CD4-positive, alpha-beta T cell (primary cell): ENCODE results near the gene SLC35G2. TPM values are rescaled to one million over a fixed set of nuclear protein-coding genes. Genes with fewer than 3 reads are reported as not detected.

Experiments
- ATAC-seq: fragments of 200-7000 bp; cut with Tn5 transposase; one replicate; pipeline ENCODE4 v1.10.0; 2022; ENCODE audit warnings: mild to moderate bottlenecking; ENCODE audit not compliant: poor library complexity
- CTCF ChIA-PET: fragments of 350-600 bp; sonication (Branson Sonifier 250); formaldehyde crosslinking; loops from one replicate; lab custom pipeline; 2021; ENCODE audit warnings: antibody characterized with exemption, inconsistent platforms; lab: Charles Lee
- POLR2A ChIA-PET: fragments of 350-600 bp; sonication (Branson Sonifier 250); formaldehyde crosslinking; loops from one replicate; lab custom pipeline; 2021; ENCODE audit warnings: antibody characterized with exemption, inconsistent platforms; lab: Charles Lee
- DNase-seq, 14 experiments: peaks; one replicate each; pipeline ENCODE4 v3.0.0-alpha.2; 2013 to 2020; ENCODE audit warnings: mixed read lengths in 2 of 14
- H3K27ac ChIP-seq, 2 donors: one replicate each; pipeline versions ENCODE4 v1.5.1 to v1.7.0; 2013; ENCODE audit warnings: low read length in 2 of 2, low read depth in 1 of 2, mild to moderate bottlenecking in 1 of 2
- H3K27me3 ChIP-seq, 2 experiments: 1 replicate in 1 of 2; 2 replicates in 1 of 2; pipeline versions ENCODE4 v1.6.1 to v1.7.0; 2013; ENCODE audit warnings: low read length in 2 of 2, control low read depth in 1 of 2, mild to moderate bottlenecking in 1 of 2, moderate library complexity in 1 of 2; ENCODE audit not compliant: insufficient read depth in 2 of 2, control insufficient read depth in 1 of 2
- H3K36me3 ChIP-seq: one replicate; pipeline ENCODE4 v1.6.1; 2013; ENCODE audit warnings: low read length, control low read depth; ENCODE audit not compliant: insufficient read depth
- H3K4me1 ChIP-seq: one replicate; pipeline ENCODE4 v1.6.1; 2013; ENCODE audit warnings: low read length, control low read depth; ENCODE audit not compliant: insufficient read depth
- H3K4me3 ChIP-seq: one replicate; pipeline ENCODE4 v1.5.1; 2013; ENCODE audit warnings: mild to moderate bottlenecking, low read length, moderate library complexity
- H3K9me3 ChIP-seq, 2 experiments: 1 replicate in 1 of 2; 2 replicates in 1 of 2; pipeline versions ENCODE4 v1.6.1 to v1.7.0; 2013; ENCODE audit warnings: low read length in 2 of 2, mild to moderate bottlenecking in 2 of 2, control low read depth in 1 of 2, moderate library complexity in 1 of 2; ENCODE audit not compliant: control insufficient read depth in 1 of 2, insufficient read depth in 1 of 2
- H3K27ac Mint-ChIP-seq: one replicate; pipeline ENCODE4 v1.8.0; 2020; ENCODE audit warnings: mixed read lengths
- H3K27me3 Mint-ChIP-seq: one replicate; pipeline ENCODE4 v1.8.0; 2021; ENCODE audit warnings: mixed read lengths
- H3K36me3 Mint-ChIP-seq: one replicate; pipeline ENCODE4 v1.8.0; 2021; ENCODE audit warnings: low read depth, mixed read lengths
- H3K4me1 Mint-ChIP-seq: one replicate; pipeline ENCODE4 v1.8.0; 2021; ENCODE audit warnings: low read depth, mixed read lengths
- H3K4me3 Mint-ChIP-seq: one replicate; pipeline ENCODE4 v1.8.0; 2020; ENCODE audit warnings: mild to moderate bottlenecking, mixed read lengths
- H3K9me3 Mint-ChIP-seq: one replicate; pipeline ENCODE4 v1.8.0; 2020; ENCODE audit warnings: mixed read lengths
- CTCF ChIP-seq: fragments of 200-600 bp; IDR thresholded peaks from one replicate; pipeline ENCODE4 v1.8.0; 2022; ENCODE audit warnings: antibody characterized with exemption, mild to moderate bottlenecking
- intact Hi-C, 2 experiments: fragments of 100-400 bp; cut with DNase I in 1 of 2; cut with micrococcal nuclease in 1 of 2; formaldehyde crosslinking; loops; one replicate each; pipeline versions ENCODE4 v1.15.1 to v1.9.0; 2023 to 2025; cut with DNase I, micrococcal nuclease
- total RNA-seq, 174 experiments: library from RNA in 2 of 174; stranded (reverse) in 2 of 174; gene quantifications; one replicate each; pipeline ENCODE4 v1.2.3 and lab custom pipeline; 2021 to 2026

The SLC35G2 gene
- total RNA-seq, 2 experiments from 2014 or later, result 0.14 TPM; not detected in 1

- Histone ChIP-seq H3K4me3 (no peak overlapping the region), H3K27ac (no peak overlapping the region), H3K4me1 (no peaks in the 10 kb centered on the region), H3K9me3 (no peaks in the 10 kb centered on the region), H3K27me3 (no peaks in the 10 kb centered on the region), H3K36me3 (peaks cover 7% of the 10 kb centered on the region)
- Mint-ChIP-seq H3K9me3 (no peaks in the 10 kb centered on the region), H3K4me3 (no peak overlapping the region), H3K4me1 (peaks cover 5% of the 10 kb centered on the region), H3K27ac (no peak overlapping the region), H3K36me3 (peaks cover 25% of the 10 kb centered on the region), H3K27me3 (no peaks in the 10 kb centered on the region)
- TF ChIP-seq CTCF, result no peak
- intact Hi-C loops, result no loop called here
- DNase-seq (no peak), ATAC-seq (no peak)
- ChIA-PET CTCF (no interaction called here), POLR2A (interaction anchor here (1.0 kb wide), 1 partner anchor 87 kb away, joined by 3 read pairs; the partner anchor contains the start of gene STAG1)
Measured at GRCh38 chr3:136838641-136839555, 20.0 kb downstream of the SLC35G2 start.

GRCh38 chr3:136839556-136839931, 20.6 kb downstream of the SLC35G2 start:
- intact Hi-C loops, result no loop called here
- H3K36me3 Mint-ChIP-seq, result peaks cover 27% of the 10 kb centered on the region
- H3K4me3 Mint-ChIP-seq, result no peak overlapping the region
- no peaks in the 10 kb centered on the region for H3K27me3 ChIP-seq
- H3K4me1 ChIP-seq, result no peaks in the 10 kb centered on the region
- no peak for TF ChIP-seq CTCF
- ChIA-PET POLR2A (interaction anchor here (1.0 kb wide), 1 partner anchor 87 kb away, joined by 3 read pairs; the partner anchor contains the start of gene STAG1), CTCF (no interaction called here)
- H3K4me3 ChIP-seq, result no peak overlapping the region
- no peak for DNase-seq
- H3K36me3 ChIP-seq, result peaks cover 7% of the 10 kb centered on the region
- no peak overlapping the region for H3K27ac Mint-ChIP-seq
- H3K27ac ChIP-seq, result no peak overlapping the region
- H3K9me3 Mint-ChIP-seq, result no peaks in the 10 kb centered on the region
- ATAC-seq, result no peak
- no peaks in the 10 kb centered on the region for H3K27me3 Mint-ChIP-seq
- H3K4me1 Mint-ChIP-seq, result peaks cover 5% of the 10 kb centered on the region
- no peaks in the 10 kb centered on the region for H3K9me3 ChIP-seq

GRCh38 chr3:136840252-136840651, 21.3 kb downstream of the SLC35G2 start:
- DNase-seq, result no peak
- POLR2A ChIA-PET, result interaction anchor here (1.0 kb wide), 1 partner anchor 88 kb away, joined by 3 read pairs; the partner anchor contains the start of gene STAG1
- no peak overlapping the region for H3K27ac Mint-ChIP-seq
- H3K27me3 Mint-ChIP-seq, result no peaks in the 10 kb centered on the region
- intact Hi-C loops, result no loop called here
- H3K4me1 Mint-ChIP-seq, result peaks cover 5% of the 10 kb centered on the region
- Histone ChIP-seq H3K36me3 (peaks cover 7% of the 10 kb centered on the region), H3K27ac (no peak overlapping the region), H3K4me1 (no peaks in the 10 kb centered on the region), H3K27me3 (no peaks in the 10 kb centered on the region), H3K9me3 (no peaks in the 10 kb centered on the region), H3K4me3 (no peak overlapping the region)
- TF ChIP-seq CTCF, result no peak
- CTCF ChIA-PET, result interaction anchor here (0.7 kb wide), 1 partner anchor 15 kb away, joined by 3 read pairs; no protein-coding TSS in a partner anchor
- peaks cover 34% of the 10 kb centered on the region for H3K36me3 Mint-ChIP-seq
- ATAC-seq, result no peak
- no peak overlapping the region for H3K4me3 Mint-ChIP-seq
- H3K9me3 Mint-ChIP-seq, result no peaks in the 10 kb centered on the region
